GM12874 (cell line): Measurements from ENCODE around the gene KCNJ2.

Experiments used
- TF ChIP-seq, protein P1 (sequence below): IDR thresholded peaks from 2 replicates; pipeline ENCODE4 v1.5.1; 2011; ENCODE audit warnings: low read depth, mild to moderate bottlenecking, control low read depth, low read length, moderate library complexity; ENCODE audit not compliant: insufficient read depth

KCNJ2 gene

DNA sequence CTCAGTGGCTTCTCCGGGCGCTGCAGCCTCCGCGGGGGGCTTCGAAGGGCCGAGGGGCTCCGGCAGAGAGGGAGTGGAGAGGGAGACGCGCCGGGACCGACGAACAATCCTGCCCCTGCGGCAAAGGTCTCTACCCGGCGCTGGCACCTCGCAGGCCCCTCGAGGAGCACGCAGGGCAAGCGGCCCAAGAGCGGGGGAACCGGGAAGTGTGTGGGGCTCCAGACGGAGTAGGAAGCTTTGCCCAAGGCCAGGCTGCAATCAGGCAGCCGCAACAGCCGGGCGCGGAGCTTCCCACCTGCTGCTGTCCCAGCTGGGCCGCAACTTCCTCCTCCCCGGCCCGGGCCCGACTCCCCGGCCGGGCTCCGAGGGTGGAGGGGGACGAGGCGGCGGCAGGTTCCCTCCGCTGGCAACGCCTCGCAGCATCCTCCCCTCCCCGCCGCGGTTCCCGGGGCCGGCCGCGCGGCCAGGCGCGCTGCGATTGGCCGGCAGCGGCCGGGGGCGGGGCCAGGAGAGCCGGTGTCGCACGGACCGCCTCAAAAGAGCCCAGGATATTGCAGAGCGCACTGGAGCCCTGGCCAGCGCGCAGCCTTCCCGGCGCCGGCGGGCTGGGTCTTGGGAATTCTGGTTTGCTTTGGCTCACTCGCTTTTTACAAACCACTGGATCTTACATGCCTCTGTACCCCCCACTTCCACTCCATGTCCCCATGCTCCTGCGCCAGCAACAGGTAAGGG, at the start of gene KCNJ2:
TSS of gene KCNJ2 (plus strand) at position 556 of the 732 bp plus-strand sequence. CDS start 5,508 bp downstream, outside the sequence.
- TF ChIP-seq, protein P1, sequence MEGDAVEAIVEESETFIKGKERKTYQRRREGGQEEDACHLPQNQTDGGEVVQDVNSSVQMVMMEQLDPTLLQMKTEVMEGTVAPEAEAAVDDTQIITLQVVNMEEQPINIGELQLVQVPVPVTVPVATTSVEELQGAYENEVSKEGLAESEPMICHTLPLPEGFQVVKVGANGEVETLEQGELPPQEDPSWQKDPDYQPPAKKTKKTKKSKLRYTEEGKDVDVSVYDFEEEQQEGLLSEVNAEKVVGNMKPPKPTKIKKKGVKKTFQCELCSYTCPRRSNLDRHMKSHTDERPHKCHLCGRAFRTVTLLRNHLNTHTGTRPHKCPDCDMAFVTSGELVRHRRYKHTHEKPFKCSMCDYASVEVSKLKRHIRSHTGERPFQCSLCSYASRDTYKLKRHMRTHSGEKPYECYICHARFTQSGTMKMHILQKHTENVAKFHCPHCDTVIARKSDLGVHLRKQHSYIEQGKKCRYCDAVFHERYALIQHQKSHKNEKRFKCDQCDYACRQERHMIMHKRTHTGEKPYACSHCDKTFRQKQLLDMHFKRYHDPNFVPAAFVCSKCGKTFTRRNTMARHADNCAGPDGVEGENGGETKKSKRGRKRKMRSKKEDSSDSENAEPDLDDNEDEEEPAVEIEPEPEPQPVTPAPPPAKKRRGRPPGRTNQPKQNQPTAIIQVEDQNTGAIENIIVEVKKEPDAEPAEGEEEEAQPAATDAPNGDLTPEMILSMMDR = no peak

DNA sequence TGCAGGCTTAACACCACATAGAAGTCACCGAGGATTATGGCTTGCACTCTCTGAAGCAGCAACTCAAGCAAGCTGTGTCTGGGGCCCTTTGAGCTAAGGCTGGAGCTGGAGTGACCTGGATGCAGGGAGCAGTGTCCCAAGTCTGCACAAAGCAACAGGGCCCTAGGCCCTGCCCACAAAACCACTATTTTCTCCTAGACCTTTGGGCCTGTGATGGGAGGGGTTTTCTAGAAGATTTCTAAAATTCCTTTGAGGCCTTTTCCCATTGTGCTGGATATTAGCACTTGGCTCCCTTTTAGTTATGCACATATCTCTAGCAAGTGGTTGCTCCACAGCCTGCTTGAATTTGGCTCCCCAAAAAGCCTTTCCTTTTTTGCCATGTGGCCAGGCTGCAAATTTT, 49.8 kb upstream of the KCNJ2 start:
- TF ChIP-seq, protein P1 = no peak

DNA sequence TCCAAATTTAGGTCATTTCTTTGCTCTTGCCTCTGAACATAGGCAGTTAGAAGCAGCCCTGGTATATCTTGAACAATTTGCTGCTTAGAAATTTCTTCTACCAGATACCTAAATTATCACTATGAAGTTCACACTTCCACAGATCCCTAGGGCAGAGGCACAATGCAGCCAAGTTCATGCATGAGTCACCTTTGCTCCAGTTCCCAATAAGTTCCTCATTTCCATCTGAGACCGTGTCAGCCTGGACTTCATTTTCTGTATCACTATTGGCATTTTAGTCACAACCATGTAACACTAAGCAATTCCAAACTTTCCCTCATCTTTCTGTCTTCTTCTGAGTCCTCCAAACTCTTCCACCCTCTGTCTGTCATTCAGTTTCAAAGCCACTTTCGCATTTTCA, 49.3 kb upstream of the KCNJ2 start:
- TF ChIP-seq, protein P1 = no peak

DNA sequence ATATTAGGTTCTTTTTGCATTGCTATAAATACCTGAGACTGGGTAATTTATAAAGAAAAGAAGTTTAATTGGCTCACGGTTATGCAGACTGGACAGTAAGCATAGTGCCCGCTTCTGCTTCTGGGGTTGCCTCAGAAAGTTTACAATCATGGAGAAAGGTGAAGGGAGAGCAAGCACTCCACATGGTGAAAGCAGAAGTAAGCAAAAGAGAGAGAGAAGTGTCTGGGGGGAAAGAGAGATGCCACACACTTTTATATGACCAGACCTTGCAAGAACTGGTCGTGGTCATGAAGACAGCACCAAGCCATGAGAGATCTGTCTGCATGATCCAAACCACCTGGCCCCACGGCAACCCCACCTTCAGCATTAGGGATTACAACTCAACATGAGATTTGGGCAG, 48.9 kb upstream of the KCNJ2 start:
- TF ChIP-seq, protein P1 = no peak

DNA sequence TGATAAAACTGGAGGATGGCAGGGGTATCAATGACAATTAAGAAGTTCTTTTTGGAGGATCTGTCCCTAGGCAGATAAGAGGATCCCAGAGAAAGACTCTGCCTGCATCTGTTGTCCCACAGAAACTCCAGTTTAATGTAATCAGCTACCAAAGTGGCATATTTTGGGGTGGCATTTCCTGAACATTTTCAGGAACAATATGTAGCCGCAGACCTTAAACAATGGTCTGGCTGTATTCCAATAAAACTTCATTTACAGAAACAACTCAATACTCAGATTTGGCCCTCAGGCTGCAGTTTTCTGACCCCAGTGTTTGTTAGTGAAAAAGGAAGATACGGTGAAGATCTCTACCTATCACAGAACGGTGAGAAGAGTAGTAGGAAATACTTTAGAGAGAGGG, 48.2 kb upstream of the KCNJ2 start:
- TF ChIP-seq, protein P1 = no peak

DNA sequence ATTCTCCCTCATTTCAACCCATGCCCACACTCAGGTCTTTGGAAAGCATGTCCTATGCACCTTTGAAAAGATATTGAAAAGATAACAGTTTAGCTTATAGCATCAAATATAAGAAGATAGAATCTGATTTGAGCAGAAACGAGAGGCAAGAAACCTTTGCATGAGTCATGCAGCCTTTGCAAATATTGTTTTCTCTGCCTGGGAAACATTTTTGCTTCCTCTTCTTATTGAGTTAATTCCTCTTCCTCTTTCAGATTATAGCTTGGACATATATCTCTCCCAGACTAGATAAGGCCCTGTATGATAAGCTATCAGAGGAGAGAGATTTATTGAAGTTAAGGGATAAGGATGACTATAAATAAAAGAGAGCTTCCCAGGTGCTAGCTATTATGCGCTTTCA, 46.1 kb upstream of the KCNJ2 start:
- TF ChIP-seq, protein P1 = no peak

DNA sequence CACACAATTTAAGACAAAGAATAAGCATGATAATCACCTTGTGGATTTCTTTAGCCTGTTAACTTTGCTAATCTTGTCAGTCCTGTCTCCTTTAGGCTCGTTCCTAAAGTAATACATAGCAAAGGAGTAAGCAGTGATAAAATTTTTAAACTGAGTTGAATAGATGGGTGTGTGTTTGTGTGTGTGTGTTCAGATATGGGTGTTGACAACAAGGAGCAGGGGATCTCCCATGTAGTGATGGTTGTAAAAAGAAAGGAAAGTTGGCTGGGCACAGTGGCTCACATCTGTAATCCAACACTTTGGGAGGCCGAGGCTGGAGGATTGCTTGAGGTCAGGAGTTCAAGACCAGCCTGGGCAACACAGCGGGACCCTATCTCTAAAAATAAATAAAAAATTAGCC, 44.6 kb upstream of the KCNJ2 start:
- TF ChIP-seq, protein P1 = no peak
